Thyroid gland (tissue), 4 donors: Measurements from ENCODE around the gene PSMD6. TPM values are rescaled to one million over a fixed set of nuclear protein-coding genes. Genes with fewer than 3 reads are reported as not detected.
A peak's percentile ranks its signal among the peaks of the same experiment; 100 is the strongest.

Source experiments
- DNase-seq, 2 donors: peaks; one replicate each; pipeline ENCODE4 v3.0.0-alpha.2; 2019
- H3K27ac ChIP-seq, 3 donors: fragments of 200-600 bp; sonication (generic); 1 replicate in 2 of 3; 2 replicates in 1 of 3; pipeline ENCODE4 v1.5.1; 2016 to 2019; ENCODE audit warnings: mild to moderate bottlenecking in 1 of 3, moderate library complexity in 1 of 3
- H3K27me3 ChIP-seq: fragments of 200-600 bp; sonication (generic); one replicate; pipeline ENCODE4 v1.5.1; 2019
- H3K36me3 ChIP-seq, 2 donors: fragments of 200-600 bp; sonication (generic); one replicate each; pipeline ENCODE4 v1.5.1; 2016 to 2019
- H3K4me1 ChIP-seq, 2 donors: fragments of 200-600 bp; sonication (generic); one replicate each; pipeline ENCODE4 v1.5.1; 2017 to 2019
- H3K4me3 ChIP-seq, 3 donors: fragments of 200-600 bp; sonication (generic); replicated peaks in 1 of 3; 1 replicate in 2 of 3; 2 replicates in 1 of 3; pipeline ENCODE4 v1.5.1; 2016; ENCODE audit warnings: mild to moderate bottlenecking in 1 of 3
- H3K9me3 ChIP-seq: fragments of 200-600 bp; sonication (generic); one replicate; pipeline ENCODE4 v1.5.1; 2017
- POLR2A ChIP-seq, 2 donors: fragments of 450-650 bp; IDR thresholded peaks; one replicate each; pipeline ENCODE4 v1.6.1; 2017; ENCODE audit warnings: antibody characterized with exemption in 2 of 2, mild to moderate bottlenecking in 2 of 2, moderate library complexity in 1 of 2
- WGBS, 2 donors: methylation state at CpG; one replicate each; pipeline ENCODE4 v1.1.5; 2017; 5-methylcytosine and 5-hydroxymethylcytosine counted together
- intact Hi-C: fragments of 100-400 bp; cut with DNase I; formaldehyde crosslinking; loops from one replicate; pipeline ENCODE4 v1.15.1; 2023
- total RNA-seq, 4 donors: library from RNA; depleted of rRNA; stranded (reverse); fragments of >200 nt; gene quantifications; one replicate each; pipeline ENCODE4 v1.2.3, GENCODE V29; 2016
- TF ChIP-seq, protein P1 (sequence below), 6 experiments: fragments of 200-600 bp in 3 of 6; fragments of 450-650 bp in 3 of 6; sonication (generic) in 3 of 6; IDR thresholded peaks; one replicate each; pipeline ENCODE4 v1.5.1; 2016 to 2019; ENCODE audit warnings: antibody characterized with exemption in 6 of 6, mild to moderate bottlenecking in 2 of 6, inconsistent platforms in 1 of 6, moderate library complexity in 1 of 6

The PSMD6 gene
- total RNA-seq, 4 donors from 2014 or later: 64.1 to 116 (median 75.3) TPM

DNA sequence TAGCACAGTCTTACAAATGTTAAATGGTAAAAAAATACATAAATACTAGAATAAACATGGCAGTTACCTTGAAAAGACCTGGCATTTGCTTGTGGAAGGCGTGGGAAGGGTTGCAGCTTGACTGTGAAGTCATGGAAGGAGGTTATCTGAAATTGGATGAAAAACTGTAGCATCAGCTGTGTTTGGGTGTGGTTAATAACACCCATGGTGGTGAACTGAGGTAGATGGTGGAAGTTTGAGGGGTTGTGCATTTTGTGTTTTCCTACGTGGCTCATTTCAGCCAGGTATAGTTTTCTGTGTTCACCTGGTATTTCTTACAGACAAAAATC, 46.5 kb downstream of the PSMD6 start:
- Histone ChIP-seq H3K4me1 (peaks cover 2 to 31% of the 10 kb centered on the region in 2 donors), H3K4me3 (no peak overlapping the region)
- DNase-seq: no peak

DNA sequence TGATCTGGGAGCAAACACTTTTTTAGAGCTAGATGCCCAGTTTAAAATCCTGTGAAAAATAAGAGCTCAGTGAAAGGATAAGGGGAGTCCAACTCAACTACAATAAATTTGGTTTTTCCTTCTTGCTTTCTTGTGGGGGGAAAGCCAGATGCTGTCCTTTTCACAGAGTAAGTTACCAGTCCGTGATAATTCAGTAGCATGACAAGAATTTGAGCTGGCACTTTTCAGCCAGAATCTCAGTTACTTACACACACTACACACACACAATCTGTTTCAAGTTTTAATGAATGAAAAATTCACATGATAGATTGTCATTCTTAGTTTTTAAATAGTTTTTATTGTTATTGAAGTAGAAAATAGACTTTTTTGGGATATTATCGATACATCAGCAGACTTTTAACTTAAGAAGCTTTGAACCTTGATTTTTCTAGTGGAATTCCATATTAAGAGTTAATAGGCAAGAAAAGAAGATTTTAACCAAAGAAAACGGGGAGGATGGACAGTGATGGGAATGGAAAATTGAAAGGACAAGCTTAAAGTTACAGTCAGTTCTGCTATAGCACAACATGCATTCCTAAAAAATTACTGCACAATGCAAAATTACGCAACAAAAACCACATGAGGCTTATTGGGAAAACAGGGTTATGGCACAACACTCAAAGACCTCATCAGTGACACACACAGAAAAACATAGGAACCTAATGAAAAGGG, 47.0 kb downstream of the PSMD6 start:
- no peak for DNase-seq
- 85 to 90% methylated on average over 4 of the region's 4 CpGs for WGBS, 2 donors

More for the DNA sequence above, 46.5 kb downstream of the PSMD6 start:
- WGBS, 2 donors: 90 to 91% methylated on average over 2 of the region's 2 CpGs
- Histone ChIP-seq H3K9me3 (no peaks in the 10 kb centered on the region), H3K27ac (no peak overlapping the region), H3K27me3 (no peaks in the 10 kb centered on the region), H3K36me3 (peaks cover 5 to 8% of the 10 kb centered on the region in 2 donors)
- TF ChIP-seq, protein P1, sequence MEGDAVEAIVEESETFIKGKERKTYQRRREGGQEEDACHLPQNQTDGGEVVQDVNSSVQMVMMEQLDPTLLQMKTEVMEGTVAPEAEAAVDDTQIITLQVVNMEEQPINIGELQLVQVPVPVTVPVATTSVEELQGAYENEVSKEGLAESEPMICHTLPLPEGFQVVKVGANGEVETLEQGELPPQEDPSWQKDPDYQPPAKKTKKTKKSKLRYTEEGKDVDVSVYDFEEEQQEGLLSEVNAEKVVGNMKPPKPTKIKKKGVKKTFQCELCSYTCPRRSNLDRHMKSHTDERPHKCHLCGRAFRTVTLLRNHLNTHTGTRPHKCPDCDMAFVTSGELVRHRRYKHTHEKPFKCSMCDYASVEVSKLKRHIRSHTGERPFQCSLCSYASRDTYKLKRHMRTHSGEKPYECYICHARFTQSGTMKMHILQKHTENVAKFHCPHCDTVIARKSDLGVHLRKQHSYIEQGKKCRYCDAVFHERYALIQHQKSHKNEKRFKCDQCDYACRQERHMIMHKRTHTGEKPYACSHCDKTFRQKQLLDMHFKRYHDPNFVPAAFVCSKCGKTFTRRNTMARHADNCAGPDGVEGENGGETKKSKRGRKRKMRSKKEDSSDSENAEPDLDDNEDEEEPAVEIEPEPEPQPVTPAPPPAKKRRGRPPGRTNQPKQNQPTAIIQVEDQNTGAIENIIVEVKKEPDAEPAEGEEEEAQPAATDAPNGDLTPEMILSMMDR (IDR thresholded peaks at IDR 0.05): no peak
- TF ChIP-seq POLR2A (IDR thresholded peaks at IDR 0.05): no peak
- intact Hi-C loops: no loop called here

DNA sequence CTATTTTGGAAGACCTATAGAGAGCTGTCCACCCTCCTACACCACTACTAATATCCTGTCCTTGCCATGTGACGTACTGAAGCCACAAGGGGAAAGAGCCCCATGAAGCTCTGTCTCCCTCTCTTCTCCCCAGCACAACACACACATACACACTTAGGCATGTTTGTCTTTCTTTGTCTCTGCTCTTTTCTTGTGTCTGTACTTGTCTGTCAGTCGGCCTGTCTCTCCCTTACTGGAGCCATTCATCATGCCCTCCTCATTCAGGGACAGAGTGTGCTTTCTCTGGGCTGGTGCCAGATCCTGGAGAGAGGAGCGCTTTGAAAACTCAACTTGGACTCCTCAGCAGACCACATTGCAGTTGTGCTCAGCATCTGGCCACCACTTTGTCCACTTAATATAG, 47.6 kb downstream of the PSMD6 start:
- Histone ChIP-seq H3K4me1 (peaks cover 8 to 38% of the 10 kb centered on the region in 2 donors), H3K27me3 (no peaks in the 10 kb centered on the region), H3K36me3 (peaks cover 1 to 2% of the 10 kb centered on the region in 2 donors), H3K9me3 (no peaks in the 10 kb centered on the region), H3K27ac (no peak overlapping the region), H3K4me3 (no peak overlapping the region)
- intact Hi-C loops: no loop called here
- peak; percentile 46 to 56 for DNase-seq
- no peak for TF ChIP-seq POLR2A (IDR thresholded peaks at IDR 0.05)
- TF ChIP-seq, protein P1 (IDR thresholded peaks at IDR 0.05): no peak
- 56 to 67% methylated on average over 3 of the region's 3 CpGs for WGBS, 2 donors

More for the DNA sequence above, 47.0 kb downstream of the PSMD6 start:
- Histone ChIP-seq H3K27me3 (no peaks in the 10 kb centered on the region), H3K9me3 (no peaks in the 10 kb centered on the region), H3K4me3 (no peak overlapping the region), H3K4me1 (peaks cover 7 to 33% of the 10 kb centered on the region in 2 donors), H3K27ac (no peak overlapping the region), H3K36me3 (peaks cover 5 to 7% of the 10 kb centered on the region in 2 donors)
- intact Hi-C loops: no loop called here
- no peak for TF ChIP-seq POLR2A (IDR thresholded peaks at IDR 0.05)
- TF ChIP-seq, protein P1 (IDR thresholded peaks at IDR 0.05): no peak

DNA sequence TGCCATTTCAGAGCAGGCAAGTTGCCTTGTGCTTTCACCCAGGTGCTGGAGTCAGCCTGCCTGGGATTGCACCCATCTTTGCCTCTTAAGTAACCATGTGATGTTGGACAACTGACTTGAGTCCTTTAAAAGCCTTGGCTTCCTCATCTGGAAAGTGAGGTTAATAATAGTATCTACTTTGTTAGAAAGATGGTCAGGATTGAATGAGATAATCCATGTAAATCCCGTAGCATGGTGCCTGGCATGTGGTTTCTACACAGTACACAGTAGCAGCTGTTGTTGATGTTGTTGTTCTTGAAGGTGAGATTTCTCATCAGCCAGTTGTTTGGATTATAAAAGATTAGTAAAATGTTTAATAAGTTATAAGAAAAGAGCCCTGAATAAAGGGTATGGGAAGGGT, 48.8 kb downstream of the PSMD6 start:
- no peaks in the 10 kb centered on the region for H3K9me3 ChIP-seq
- no peaks in the 10 kb centered on the region for H3K27me3 ChIP-seq
- TF ChIP-seq, protein P1 (IDR thresholded peaks at IDR 0.05): no peak
- no peak overlapping the region for H3K4me3 ChIP-seq
- WGBS, 2 donors: 88 to 100% methylated on average over 1 of the region's 1 CpG
- intact Hi-C loops: no loop called here
- H3K36me3 ChIP-seq: no peaks in the 10 kb centered on the region
- H3K27ac ChIP-seq: no peak overlapping the region
- H3K4me1 ChIP-seq: peaks cover 9 to 50% of the 10 kb centered on the region in 2 donors
- no peak for DNase-seq

DNA sequence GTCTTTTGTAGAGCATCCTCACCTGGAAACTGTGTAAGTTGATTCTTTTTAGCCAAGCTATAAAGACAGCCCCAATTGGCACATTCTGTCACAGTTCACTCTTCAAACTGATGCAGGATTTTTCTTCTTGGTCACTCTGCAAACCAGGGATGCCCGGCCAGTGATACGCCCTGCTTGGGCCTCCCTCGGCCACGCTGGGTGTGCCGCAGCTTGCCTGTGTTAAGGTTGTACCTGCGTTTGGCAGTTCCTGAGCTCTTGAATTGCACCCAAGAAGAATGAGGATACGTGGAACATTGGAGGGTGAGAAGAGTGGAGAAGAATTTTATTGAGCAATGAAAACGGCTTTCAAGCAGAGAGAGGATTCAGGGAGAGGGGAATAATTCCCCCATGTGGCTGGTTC, 49.9 kb downstream of the PSMD6 start:
- peaks cover 19 to 59% of the 10 kb centered on the region in 2 donors for H3K4me1 ChIP-seq

More for the DNA sequence above, 49.9 kb downstream of the PSMD6 start:
- 90 to 98% methylated on average over 8 of the region's 8 CpGs for WGBS, 2 donors
- no peak for DNase-seq
- Histone ChIP-seq H3K4me3 (no peak overlapping the region), H3K9me3 (no peaks in the 10 kb centered on the region), H3K36me3 (no peaks in the 10 kb centered on the region), H3K27me3 (no peaks in the 10 kb centered on the region), H3K27ac (no peak overlapping the region)
- intact Hi-C loops: no loop called here
- TF ChIP-seq, protein P1 (IDR thresholded peaks at IDR 0.05): no peak
- no peak for TF ChIP-seq POLR2A (IDR thresholded peaks at IDR 0.05)
